ENCODE results near the gene GNG4.

- TF ChIP-seq CTCF (IDR thresholded peaks at IDR 0.05) (no peak), EZH2 (IDR thresholded peaks at IDR 0.05; ENCODE audit: borderline replicate concordance, insufficient read depth, low read depth, low read length, poor library complexity, severe bottlenecking) (no peak)
These were observed 32.6 kb upstream of the GNG4 start for GRCh38 chr1:235682216-235682615.

Data from B cell (primary cell).